GM19025 (cell line): Measurements from ENCODE around the gene CUX1.

Source experiments
- ATAC-seq: cut with Tn5 transposase; IDR thresholded peaks from one replicate; pipeline ENCODE4 v1.9.1; 2021; ENCODE audit warnings: mild to moderate bottlenecking, low read depth, moderate library complexity; ENCODE audit not compliant: unreplicated experiment

The CUX1 gene, protein sequence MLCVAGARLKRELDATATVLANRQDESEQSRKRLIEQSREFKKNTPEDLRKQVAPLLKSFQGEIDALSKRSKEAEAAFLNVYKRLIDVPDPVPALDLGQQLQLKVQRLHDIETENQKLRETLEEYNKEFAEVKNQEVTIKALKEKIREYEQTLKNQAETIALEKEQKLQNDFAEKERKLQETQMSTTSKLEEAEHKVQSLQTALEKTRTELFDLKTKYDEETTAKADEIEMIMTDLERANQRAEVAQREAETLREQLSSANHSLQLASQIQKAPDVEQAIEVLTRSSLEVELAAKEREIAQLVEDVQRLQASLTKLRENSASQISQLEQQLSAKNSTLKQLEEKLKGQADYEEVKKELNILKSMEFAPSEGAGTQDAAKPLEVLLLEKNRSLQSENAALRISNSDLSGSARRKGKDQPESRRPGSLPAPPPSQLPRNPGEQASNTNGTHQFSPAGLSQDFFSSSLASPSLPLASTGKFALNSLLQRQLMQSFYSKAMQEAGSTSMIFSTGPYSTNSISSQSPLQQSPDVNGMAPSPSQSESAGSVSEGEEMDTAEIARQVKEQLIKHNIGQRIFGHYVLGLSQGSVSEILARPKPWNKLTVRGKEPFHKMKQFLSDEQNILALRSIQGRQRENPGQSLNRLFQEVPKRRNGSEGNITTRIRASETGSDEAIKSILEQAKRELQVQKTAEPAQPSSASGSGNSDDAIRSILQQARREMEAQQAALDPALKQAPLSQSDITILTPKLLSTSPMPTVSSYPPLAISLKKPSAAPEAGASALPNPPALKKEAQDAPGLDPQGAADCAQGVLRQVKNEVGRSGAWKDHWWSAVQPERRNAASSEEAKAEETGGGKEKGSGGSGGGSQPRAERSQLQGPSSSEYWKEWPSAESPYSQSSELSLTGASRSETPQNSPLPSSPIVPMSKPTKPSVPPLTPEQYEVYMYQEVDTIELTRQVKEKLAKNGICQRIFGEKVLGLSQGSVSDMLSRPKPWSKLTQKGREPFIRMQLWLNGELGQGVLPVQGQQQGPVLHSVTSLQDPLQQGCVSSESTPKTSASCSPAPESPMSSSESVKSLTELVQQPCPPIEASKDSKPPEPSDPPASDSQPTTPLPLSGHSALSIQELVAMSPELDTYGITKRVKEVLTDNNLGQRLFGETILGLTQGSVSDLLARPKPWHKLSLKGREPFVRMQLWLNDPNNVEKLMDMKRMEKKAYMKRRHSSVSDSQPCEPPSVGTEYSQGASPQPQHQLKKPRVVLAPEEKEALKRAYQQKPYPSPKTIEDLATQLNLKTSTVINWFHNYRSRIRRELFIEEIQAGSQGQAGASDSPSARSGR (N-terminal part only)

DNA sequence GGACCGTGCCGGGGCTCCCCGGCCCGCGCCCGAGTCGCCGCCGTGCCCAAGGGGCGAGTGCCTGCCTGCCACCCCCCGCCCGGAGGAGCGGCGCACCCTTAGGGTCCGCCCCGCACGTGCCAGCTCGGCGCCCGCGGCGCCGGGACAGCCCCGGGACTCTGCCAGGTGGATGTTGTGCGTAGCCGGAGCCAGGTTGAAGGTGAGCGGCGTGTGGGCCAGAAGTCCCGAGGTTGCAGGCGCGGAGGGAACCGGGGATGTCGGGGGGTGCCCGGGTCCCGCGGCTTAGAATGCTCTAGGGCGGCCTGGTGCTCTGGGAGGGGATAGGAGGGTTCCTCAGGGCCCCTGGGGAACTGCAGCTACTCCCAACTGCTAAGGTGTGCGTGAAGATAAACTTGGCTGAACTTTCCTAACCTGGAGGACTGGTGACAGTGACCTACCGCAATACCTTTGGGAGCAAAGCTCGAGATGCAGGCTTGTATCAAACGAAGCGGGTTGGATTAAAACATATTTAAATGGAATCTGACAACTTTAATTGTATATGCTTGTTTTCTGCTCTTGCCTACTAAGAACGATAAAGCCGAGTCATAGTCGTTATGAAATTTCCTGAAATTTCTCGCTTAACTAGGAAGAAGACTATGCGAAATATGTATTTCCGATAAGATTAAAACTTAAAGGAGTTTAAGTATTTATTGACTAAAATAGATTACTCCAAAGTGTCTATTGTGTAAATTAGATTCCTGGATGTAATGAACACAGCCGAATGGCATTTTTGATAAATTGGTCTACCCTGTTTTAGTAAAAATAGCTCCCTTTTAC is at the start of gene CUX1:
Gene CUX1, plus strand, starts transcription at position 156 of the 816 bp plus-strand sequence. Its CDS starts 14 bp downstream, at position 170.
- no peak for ATAC-seq

DNA sequence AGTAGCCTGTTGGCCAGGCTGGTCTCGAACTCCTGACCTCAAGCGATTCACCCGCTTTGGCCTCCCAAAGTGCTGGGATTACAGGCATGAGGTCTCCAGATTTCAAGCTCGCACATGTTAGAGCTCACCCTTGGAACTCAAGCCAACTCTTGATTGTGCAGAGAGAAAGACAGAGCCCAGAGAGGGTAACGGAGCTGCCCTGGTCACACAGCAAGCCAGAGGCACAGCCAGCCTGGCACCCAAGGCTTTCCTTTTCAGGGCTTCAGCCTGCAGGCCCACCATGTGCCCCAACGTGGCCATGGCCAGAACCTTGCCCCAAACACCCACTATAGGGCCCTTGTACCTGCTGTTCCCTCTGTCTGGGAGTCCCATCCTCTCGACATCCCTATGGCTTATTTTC is 49.1 kb upstream of the CUX1 start:
- ATAC-seq, result no peak

DNA sequence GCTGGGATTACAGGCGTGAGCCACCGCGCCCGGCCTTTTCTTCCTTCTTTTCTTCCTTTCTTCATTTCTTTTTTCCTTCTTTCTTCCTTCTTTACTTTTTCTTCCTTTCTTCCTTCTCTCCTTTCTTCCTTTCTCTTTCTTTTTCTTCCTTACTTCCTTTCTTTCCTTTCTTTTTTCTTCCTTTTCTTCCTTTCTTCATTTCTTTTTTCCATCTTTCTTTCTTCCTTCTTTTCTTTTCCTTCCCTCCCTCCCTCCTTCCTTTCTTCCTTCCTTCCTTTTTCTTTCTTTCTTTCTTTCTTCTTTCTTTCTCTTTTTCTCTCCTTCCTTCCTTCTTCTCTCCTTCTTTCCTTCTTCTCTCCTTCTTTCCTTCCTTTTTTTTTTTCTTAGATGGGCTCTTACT is 47.0 kb upstream of the CUX1 start:
- ATAC-seq, result no peak

DNA sequence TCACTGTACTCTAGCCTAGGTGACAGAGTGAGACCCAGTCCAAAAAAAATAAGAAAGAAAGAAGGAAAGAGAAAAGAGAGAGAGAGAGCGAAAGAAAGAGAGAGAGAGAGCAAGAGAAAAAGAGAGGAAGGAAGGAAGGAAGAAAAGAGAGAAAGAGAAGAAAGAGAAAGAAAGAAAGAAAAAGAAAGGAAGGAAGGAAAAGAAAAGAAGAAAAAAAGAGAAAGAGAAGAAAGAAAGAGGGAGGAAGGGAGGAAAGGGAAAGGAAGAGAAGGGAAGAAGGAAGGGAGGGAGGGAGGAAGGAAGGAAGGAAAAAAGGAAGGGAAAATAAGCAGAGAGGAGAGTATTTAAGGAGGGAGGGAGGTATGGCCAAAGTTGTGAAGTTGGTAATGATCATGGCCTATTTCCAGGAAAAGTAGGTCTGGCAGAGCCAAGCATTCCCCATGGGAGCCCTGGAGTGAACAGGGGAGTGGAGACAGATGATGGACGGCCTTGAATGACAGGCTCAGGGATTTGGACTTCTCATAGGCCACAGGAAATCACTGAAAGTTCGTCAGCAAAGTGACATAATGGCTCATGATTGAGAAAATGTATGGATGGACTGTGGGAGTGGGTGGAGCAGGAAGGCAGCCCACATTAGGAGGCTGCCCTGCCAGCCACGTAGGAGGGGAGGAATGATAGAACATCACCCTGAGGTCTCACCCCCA is 44.8 kb upstream of the CUX1 start:
- ATAC-seq, result no peak

DNA sequence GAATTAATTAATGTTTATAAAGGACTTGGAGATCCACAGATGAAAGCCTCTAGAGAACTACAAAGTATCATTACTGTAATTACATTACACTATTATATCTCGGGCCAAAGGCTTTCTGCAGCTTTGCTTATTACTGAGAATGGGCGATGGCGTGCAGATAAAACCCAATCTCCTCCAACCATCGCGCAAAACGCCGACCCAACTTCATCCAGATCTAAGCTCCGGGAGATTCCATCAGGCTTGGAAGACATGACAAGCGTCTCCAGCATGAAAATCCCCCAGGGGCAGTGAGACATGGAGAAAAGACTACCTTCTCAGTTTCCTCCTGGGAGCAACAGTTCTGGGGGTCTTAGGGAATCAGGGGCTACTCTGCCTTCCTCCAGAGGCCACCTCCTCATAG is 42.2 kb upstream of the CUX1 start:
- no peak for ATAC-seq

DNA sequence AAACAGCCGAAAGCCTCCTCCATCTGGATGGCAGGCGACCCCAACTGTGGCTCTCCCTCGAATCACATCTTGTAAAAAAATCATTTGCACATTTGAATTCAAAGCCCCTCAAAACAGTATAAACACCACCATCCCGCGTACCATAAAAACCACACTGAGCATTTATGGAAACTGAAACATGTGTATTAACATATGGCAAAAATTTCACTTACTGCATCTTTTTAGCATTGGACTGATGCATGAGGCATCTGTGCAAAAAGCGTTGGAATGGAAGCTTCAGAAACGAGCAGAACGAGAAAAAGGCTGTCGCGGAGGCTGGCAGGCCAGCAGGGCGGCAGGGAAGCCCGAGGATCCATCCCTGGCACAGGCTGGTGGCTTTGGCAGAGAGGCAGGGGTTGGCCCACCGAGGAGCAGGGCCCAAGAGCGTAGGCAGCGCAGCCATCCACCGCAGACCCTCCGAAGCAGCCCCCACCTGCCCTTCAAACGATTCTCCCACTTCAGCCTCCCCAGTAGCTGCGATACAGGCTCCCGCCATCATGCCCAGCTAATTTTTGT is 39.3 kb upstream of the CUX1 start:
- no peak for ATAC-seq

DNA sequence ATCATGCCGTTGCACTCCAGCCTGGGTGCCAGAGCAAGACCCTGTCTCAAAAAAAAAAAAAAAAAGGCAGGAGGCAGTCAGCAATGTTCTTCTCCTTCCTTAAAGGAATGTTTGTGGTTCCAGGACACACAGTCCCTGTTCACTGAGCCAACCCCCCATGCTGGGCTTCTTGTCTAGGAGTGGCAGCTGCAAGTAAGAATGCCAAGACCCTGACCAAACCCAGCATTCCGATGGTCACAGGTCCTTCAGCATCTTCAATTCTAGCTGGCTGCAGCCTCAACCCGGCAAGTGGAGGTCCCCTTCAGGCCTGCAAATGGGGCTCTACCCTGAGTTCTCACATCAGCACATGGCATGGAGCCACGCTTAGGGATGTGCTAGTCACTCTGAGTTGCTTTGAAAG is 38.2 kb upstream of the CUX1 start:
- no peak for ATAC-seq

DNA sequence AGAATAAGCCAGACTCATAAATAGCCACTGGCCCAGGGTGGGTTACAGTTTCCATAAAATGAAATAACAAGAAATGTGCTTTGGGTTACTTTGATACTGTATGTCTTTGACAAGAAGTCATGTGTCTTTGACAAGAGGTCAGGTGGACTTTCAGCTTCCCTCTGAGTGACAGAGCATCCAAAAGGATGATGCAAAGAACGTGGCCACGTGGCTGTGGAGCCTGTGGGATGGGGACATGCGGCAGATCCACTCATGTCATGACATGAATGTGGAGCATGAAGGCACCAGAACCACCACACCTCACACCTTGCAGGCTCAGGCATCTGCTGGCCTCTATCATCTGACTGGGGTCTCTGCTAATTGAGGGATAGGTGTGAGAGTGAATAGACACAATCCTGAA is 37.1 kb upstream of the CUX1 start:
- ATAC-seq, result no peak

DNA sequence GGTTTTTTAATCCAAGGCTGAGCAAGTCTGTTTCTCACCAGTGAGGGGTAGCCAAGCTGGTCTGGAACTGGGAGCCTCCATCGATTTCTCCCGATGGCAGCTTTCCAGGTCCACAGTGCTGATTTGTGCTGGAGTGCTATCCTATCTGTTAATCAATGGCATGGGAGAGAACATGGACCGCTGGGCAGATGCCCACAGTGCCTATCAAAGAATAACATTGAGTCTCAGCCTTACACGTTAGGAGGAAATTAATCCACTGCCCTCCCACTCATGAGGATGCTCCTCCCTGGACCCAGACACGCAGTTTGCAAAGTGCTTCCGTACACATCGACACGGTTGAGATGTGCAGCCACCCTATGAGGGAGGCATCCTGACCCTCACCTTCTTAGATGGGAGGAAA is 36.0 kb upstream of the CUX1 start:
- no peak for ATAC-seq

DNA sequence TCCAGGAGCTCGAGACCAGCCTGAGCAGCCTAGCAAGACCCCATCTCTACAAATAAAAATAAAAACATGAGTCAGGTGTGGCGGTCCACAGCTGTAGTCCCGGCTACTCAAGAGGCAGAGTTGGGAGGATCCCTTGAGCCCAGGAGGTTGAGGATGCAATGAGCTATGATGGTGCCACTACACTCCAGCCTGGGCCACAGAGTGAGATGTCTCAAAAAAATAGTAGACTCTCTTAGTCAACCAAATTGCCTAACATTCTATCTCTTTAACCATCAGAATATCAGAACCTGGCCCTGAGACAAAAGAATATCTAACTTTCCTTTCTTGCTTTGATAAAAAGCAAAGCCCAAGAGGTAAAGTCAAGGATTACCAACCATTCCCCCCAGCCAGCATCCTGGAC is 35.0 kb upstream of the CUX1 start:
- no peak for ATAC-seq

DNA sequence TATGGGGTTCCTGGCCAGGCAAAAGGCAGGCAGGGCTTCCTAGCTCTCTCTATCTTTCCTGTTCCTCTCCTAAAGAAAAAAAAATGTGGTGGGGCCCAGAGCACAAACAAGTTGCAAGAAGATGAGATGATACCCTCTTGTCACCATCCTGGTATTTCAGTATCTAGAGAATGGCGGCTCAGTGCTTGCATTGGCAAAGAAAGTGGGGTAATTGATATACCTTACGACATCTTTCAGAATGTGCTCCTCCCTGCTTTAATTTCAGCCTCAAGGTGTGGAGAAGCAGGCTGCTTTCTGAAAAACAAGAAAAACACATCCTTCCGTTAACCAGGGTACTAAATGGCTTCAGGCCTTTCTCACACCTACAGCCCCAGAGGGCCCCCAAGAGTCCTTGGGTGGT is 34.5 kb upstream of the CUX1 start:
- ATAC-seq, result no peak

DNA sequence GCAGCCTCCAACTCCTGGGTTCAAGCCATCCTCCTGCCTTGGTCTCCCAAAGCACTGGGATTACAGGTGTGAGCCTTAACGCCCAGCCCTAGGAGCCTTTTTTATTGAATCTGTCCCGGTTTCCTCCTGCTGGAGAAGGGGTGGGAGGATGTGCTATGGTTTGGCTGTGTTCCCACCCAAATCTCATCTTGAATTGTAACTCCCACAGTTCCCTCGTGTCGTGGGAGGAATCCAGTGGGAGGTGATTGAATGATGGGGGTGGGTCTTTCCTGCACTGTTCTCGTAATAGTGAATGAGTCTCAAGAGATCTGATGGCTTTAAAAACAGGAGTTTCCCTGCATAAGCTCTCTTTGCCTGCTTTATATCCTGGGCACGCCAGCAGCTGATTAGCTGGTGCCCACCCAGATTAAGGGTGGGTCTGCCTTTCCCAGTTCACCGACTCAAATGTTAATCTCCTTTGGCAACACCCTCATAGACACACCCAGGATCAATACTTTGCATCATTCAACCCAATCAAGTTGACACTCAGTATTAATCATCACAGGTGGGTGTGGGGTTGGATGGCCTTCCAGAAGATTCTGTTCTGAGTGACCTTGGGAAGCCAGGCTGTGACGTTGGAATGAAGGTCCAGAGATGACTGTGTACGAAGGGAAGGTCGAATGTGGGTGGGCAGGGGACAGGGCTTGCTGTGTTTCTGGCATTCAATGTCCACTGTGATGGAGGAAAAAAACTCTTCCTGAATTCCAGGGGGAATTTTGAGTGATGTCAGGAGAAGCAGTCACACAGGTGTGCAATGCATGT is 33.8 kb upstream of the CUX1 start:
- no peak for ATAC-seq

DNA sequence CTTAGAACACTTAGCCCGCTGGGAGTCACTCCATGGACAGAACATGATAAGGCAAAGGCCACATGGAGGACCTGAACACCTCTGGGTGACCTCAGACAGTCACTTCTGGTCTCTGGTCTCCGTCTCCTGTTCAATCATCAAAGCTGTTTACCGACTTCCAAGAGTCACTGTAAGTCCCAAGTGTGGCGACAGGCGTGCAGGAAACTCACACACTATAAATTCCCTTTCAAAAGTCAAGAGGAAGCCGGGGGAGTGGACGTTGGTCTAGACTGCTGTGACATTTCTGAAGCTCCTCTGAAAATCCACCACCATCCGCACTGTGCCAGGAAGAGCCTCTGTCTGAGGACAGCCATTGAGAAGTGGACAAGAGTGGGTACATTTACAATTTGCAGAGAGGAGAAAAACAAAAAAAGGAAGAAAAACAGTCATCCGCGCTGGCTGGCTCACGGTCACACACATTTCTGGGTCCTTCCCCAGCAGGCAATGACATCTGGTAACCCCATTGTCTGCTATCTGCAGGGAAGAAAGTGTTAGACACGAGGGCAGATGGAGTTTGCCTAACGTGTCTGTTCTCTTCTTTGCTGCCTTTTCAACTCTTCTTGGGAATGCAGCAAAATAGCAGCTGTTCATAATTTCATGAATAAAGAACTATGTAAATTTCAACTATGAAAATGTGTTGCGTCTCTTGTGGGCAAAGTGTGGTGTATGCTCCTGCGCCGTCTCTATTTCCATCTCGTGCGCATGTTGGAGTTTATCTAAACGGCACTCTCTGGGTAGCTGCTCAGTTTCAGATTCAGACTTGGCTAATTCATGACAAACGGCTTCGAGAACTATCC is 32.9 kb upstream of the CUX1 start:
- no peak for ATAC-seq

DNA sequence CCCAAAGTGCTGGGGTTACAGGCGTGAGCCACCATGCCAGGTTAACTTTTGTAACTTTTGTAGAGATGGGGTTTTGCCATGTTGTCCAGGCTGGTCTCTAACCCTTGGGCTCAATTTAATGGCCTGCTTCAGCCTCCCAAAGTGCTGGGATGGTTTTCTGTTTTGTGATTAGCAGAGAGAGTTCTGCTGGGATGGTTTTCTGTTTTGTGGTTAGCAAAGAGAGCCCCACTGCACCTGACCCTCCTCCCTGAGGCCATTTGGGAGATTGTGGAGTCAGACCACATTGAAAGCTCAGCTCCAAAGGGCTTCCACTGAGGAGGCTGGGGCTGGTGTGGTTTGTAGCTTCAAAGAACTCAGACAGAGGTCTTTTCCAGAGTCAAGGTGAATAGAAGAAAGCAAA is 29.6 kb upstream of the CUX1 start:
- no peak for ATAC-seq

DNA sequence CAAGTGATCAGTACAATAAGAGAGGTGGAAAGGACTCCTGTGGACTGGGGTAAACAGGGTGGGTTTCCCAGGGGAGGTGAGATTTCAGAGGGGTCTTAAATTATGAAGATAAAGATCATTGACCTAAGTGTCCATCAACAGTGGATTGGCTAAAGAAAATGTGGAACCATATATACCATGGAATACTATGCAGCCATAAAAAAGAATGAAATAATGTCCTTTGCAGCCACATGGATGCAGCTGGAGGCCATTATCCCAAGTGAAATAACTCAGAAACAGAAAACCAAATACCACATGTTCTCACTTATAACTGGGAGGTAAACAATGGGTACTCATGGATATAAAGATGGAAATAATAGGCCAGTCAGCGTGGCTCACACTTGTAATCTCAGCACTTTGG is 28.9 kb upstream of the CUX1 start:
- ATAC-seq, result no peak

DNA sequence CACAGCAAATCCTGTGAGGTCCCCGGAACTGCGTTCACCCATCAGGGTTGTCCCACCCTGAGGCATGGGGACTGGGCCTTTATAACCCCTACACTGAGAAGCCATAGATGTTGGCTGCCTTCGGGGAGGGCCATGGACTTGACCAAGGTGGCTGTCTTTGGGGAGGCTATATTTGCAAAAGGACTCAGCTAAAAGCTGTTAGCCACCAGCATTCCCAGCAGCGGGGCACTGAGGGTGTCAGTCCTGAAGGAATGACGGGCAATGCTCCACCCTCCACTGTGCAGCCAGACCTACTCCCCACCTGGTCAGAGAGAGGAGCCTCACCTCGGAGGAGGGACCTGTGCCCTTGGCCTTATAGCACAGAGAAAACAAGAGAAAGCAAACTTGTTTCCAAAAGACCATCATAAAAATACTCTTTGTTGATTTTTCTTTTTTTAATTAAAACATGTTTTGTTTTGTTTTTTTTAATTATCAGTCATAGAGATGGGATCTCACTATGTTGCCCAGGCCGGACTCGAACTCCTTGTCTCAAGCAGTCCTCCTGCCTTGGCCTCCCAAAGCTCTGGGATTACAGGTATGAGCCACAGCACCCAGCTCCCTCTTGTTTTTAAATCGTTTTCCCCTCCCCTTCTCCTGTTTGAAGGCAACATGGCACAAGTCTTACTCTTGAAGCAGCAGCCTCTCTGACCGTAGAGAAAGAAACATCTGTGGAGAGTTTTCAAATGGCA is 26.7 kb upstream of the CUX1 start:
- ATAC-seq, result no peak
